ENCODE measurements around the gene CFAP54.

GRCh38 chr12:96889273-96889933 is 400.0 kb downstream of the CFAP54 start:
- TF ChIP-seq, protein P1, sequence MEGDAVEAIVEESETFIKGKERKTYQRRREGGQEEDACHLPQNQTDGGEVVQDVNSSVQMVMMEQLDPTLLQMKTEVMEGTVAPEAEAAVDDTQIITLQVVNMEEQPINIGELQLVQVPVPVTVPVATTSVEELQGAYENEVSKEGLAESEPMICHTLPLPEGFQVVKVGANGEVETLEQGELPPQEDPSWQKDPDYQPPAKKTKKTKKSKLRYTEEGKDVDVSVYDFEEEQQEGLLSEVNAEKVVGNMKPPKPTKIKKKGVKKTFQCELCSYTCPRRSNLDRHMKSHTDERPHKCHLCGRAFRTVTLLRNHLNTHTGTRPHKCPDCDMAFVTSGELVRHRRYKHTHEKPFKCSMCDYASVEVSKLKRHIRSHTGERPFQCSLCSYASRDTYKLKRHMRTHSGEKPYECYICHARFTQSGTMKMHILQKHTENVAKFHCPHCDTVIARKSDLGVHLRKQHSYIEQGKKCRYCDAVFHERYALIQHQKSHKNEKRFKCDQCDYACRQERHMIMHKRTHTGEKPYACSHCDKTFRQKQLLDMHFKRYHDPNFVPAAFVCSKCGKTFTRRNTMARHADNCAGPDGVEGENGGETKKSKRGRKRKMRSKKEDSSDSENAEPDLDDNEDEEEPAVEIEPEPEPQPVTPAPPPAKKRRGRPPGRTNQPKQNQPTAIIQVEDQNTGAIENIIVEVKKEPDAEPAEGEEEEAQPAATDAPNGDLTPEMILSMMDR (IDR thresholded peaks at IDR 0.05): no peak
- no peak for TF ChIP-seq POLR2AphosphoS5 (IDR thresholded peaks at IDR 0.05; ENCODE audit: low read depth, low read length)
- TF ChIP-seq SIN3A (IDR thresholded peaks at IDR 0.05; ENCODE audit: borderline replicate concordance, insufficient read depth, low read depth, low read length): no peak
- TF ChIP-seq TCF7L2 (IDR thresholded peaks at IDR 0.05; ENCODE audit: low read depth, low read length): no peak
- TF ChIP-seq, protein P2, sequence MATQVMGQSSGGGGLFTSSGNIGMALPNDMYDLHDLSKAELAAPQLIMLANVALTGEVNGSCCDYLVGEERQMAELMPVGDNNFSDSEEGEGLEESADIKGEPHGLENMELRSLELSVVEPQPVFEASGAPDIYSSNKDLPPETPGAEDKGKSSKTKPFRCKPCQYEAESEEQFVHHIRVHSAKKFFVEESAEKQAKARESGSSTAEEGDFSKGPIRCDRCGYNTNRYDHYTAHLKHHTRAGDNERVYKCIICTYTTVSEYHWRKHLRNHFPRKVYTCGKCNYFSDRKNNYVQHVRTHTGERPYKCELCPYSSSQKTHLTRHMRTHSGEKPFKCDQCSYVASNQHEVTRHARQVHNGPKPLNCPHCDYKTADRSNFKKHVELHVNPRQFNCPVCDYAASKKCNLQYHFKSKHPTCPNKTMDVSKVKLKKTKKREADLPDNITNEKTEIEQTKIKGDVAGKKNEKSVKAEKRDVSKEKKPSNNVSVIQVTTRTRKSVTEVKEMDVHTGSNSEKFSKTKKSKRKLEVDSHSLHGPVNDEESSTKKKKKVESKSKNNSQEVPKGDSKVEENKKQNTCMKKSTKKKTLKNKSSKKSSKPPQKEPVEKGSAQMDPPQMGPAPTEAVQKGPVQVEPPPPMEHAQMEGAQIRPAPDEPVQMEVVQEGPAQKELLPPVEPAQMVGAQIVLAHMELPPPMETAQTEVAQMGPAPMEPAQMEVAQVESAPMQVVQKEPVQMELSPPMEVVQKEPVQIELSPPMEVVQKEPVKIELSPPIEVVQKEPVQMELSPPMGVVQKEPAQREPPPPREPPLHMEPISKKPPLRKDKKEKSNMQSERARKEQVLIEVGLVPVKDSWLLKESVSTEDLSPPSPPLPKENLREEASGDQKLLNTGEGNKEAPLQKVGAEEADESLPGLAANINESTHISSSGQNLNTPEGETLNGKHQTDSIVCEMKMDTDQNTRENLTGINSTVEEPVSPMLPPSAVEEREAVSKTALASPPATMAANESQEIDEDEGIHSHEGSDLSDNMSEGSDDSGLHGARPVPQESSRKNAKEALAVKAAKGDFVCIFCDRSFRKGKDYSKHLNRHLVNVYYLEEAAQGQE (IDR thresholded peaks at IDR 0.05; ENCODE audit: insufficient read depth in 1 of 2, low read depth in 2 of 2, low read length in 1 of 2): no peak
